Mononuclear cell (primary cell): ENCODE results near the gene ACBD6. TPM values are rescaled to one million over a fixed set of nuclear protein-coding genes. Genes with fewer than 3 reads are reported as not detected.
"Not testable (repeated sequence)": the region's sequence is repeated elsewhere in the genome, so short reads cannot be mapped to it uniquely, and the experiment has no call there.

Experiments used
- H3K27me3 ChIP-seq: 2 replicates; pipeline ENCODE4 v1.6.0; 2011; ENCODE audit warnings: low read length, control low read depth; ENCODE audit not compliant: insufficient read depth
- H3K4me1 ChIP-seq: 2 replicates; pipeline ENCODE4 v1.5.1; 2011; ENCODE audit warnings: mild to moderate bottlenecking, low read length, control low read depth; ENCODE audit not compliant: insufficient read depth
- H3K4me3 ChIP-seq: 2 replicates; pipeline ENCODE4 v1.5.1; 2011; ENCODE audit warnings: mild to moderate bottlenecking, low read length, moderate library complexity
- H3K9me3 ChIP-seq: 2 replicates; pipeline ENCODE4 v1.5.1; 2011; ENCODE audit warnings: low read depth, mild to moderate bottlenecking, control low read depth, low read length
- total RNA-seq: library from RNA; depleted of rRNA; stranded (reverse); fragments of >200 nt; gene quantifications from one replicate; pipeline ENCODE4 v1.2.3, GENCODE V29; 2012

Gene ACBD6, protein sequence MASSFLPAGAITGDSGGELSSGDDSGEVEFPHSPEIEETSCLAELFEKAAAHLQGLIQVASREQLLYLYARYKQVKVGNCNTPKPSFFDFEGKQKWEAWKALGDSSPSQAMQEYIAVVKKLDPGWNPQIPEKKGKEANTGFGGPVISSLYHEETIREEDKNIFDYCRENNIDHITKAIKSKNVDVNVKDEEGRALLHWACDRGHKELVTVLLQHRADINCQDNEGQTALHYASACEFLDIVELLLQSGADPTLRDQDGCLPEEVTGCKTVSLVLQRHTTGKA
- total RNA-seq, result 30.0 TPM

- Histone ChIP-seq H3K4me1 (peaks cover 21% of the 10 kb centered on the region), H3K27me3 (no peaks in the 10 kb centered on the region), H3K9me3 (no peaks in the 10 kb centered on the region), H3K4me3 (peak within 1 kb of the TSS; percentile 82)
These were observed at the start of gene ACBD6 for GRCh38 chr1:180502361-180503279. ACBD6 (minus strand) TSS chr1:180502577; CDS start chr1:180502266, 311 bp downstream.

DNA sequence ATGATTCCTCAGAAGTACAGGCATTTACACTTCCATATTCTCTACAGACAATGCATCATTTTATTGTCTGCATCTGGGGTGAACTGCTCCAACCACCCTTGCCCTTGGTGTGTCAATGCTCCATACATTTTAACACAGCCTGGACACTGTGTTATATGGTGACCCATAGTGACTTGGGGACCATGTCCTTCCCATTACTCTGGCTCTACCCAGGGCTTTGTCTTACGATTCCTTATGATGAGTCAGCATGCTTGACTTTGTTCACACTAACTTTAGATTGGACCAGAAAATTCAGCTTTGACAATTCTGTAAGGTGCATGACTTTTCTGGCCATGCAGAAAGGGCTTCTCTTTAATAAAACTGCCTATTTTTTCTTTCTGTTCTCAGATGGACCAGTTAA is 49.6 kb upstream of the ACBD6 start:
- Histone ChIP-seq H3K4me1 (no peaks in the 10 kb centered on the region), H3K27me3 (no peaks in the 10 kb centered on the region), H3K9me3 (no peaks in the 10 kb centered on the region), H3K4me3 (no peak overlapping the region)

DNA sequence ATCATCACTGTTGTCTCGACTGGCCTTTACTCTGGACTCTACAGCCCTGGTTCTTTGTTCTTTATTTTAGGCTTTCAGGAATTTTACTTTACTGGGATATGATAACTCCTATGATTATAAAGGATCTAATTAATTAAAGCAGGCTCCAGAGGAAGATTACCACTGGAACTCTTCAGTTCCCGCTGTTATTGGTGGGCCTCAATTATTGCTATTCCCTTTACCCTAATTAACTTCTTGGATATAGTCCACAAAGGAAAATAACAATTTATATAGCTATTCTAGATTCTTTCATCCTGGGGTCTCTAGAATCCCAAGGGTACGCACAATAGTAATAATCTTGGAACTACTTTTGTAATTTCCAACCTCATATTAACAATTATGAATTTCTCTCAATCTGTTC is 47.9 kb upstream of the ACBD6 start:
- H3K4me1 ChIP-seq, result no peaks in the 10 kb centered on the region
- no peaks in the 10 kb centered on the region for H3K9me3 ChIP-seq
- H3K4me3 ChIP-seq, result no peak overlapping the region
- H3K27me3 ChIP-seq, result no peaks in the 10 kb centered on the region

GRCh38 chr1:180549770-180550169 is 47.4 kb upstream of the ACBD6 start:
- not testable (repeated sequence) for H3K4me1 ChIP-seq

DNA sequence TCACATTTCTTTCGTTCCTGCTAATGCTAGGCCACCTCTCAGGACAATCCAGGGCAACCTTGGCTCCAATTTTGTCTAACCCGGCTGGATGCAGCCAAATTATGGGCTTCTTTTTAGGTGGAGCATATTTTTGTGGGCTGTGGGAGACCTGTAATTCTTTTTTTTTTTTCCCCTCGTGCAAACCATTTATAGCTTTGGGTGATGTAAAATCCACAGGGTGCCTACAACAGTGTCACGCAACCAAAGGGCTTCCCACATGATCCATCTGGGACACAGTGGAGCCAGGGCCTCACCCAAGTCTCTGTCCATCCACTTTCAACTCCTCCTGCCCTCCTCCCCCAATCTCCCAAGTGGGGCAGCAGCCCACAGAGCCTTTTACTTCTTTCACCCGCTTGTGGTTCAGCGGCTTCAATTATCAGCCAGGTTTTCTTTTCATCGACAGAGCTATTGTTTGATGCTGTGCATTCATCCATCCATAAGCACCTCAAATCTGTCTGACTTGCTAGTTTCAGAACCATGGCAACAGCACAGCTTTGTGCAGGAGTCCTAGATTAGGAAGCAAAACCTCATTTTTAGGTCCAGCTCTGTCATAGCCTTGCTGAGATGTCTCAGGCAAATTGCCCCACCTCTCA is 46.4 kb upstream of the ACBD6 start:
- H3K27me3 ChIP-seq, result no peaks in the 10 kb centered on the region
- H3K4me1 ChIP-seq, result no peaks in the 10 kb centered on the region
- H3K4me3 ChIP-seq, result no peak overlapping the region
- H3K9me3 ChIP-seq, result no peaks in the 10 kb centered on the region

More at GRCh38 chr1:180549770-180550169, 47.4 kb upstream of the ACBD6 start:
- not testable (repeated sequence) for H3K4me3 ChIP-seq, H3K9me3 ChIP-seq, H3K27me3 ChIP-seq

DNA sequence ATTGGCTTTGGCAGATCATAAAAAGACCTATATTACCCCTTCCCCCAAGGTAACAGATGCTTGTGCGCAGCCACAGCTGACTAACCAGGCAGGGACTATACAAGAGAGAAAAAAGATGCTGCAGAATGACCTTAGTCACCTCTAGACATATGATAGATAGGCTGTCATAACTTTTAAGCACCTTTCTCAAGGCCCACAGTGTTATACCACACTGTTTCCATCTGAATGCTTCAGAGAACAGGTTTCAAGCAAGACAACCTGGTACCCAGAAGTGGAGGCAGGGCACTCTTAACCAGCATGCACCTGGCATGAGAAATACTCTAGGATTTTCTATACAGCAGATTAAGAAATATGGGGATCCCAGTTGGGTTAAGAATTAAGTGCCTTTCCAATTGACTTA is 43.6 kb upstream of the ACBD6 start:
- Histone ChIP-seq H3K4me3 (no peak overlapping the region), H3K27me3 (no peaks in the 10 kb centered on the region), H3K9me3 (no peaks in the 10 kb centered on the region), H3K4me1 (no peaks in the 10 kb centered on the region)

DNA sequence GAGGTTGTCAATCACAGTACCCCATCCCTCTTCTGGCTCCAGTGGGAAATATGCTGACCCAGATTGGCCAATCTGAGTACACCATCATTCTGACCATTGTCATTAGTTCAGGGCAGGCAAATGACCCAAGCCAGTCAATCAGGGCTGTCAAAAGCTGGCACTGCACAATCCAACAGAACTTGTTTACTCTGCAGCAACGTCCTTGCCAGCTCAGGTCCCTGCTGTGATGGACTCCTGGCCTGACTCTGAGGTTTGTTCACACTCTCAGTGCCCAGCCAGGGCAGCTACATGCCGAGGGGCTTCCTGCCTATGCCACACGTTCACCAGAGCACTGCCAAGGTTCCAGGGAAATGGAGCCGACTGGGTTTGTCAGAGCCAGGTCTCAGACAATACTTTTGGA is 41.7 kb upstream of the ACBD6 start:
- Histone ChIP-seq H3K27me3 (no peaks in the 10 kb centered on the region), H3K4me3 (no peak overlapping the region), H3K9me3 (no peaks in the 10 kb centered on the region), H3K4me1 (no peaks in the 10 kb centered on the region)

- Histone ChIP-seq H3K27me3 (peaks cover 3% of the 10 kb centered on the region), H3K4me3 (no peak overlapping the region), H3K9me3 (no peaks in the 10 kb centered on the region), H3K4me1 (no peaks in the 10 kb centered on the region)
These were observed 40.4 kb upstream of the ACBD6 start for GRCh38 chr1:180542838-180543145.

DNA sequence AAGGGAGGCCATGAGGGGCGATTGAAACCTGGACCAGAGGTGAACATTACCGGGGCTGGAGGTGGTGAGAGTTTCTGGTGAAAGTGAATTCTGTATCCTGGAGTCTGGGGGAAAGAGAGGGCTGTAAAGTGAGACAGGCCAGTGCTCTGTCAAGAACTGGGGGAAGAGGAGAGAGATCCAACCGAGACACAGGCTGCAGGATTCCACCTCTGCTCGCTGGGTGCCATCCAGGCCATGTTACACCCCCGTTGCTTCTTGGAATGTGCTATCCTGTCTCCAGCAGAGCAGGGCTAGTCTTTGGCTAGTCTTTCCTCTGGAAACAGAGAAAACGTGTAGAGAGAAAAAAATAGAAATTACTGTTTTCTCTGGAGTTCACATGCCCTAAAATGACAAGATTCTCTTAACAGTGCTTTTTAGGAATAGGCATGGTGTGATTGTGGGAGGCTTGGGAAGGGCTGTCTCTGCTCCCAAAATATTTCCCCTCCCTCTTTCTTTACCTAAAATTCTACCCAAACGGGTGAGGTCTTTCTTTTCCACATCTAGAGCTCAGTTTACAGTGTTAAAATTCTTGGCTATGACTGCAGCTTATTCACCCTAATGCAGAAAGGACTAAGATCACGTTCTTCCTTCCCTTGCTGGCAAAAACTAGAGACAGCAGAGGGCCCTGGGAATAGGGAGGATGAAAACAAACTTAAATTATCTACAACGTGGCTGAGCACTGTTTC is 39.9 kb upstream of the ACBD6 start:
- Histone ChIP-seq H3K4me1 (no peaks in the 10 kb centered on the region), H3K9me3 (no peaks in the 10 kb centered on the region), H3K27me3 (peaks cover 3% of the 10 kb centered on the region), H3K4me3 (no peak overlapping the region)

- no peaks in the 10 kb centered on the region for H3K9me3 ChIP-seq
- H3K4me1 ChIP-seq, result no peaks in the 10 kb centered on the region
- H3K4me3 ChIP-seq, result no peak overlapping the region
- H3K27me3 ChIP-seq, result peaks cover 3% of the 10 kb centered on the region
These were observed 38.6 kb upstream of the ACBD6 start for GRCh38 chr1:180540697-180541594.

DNA sequence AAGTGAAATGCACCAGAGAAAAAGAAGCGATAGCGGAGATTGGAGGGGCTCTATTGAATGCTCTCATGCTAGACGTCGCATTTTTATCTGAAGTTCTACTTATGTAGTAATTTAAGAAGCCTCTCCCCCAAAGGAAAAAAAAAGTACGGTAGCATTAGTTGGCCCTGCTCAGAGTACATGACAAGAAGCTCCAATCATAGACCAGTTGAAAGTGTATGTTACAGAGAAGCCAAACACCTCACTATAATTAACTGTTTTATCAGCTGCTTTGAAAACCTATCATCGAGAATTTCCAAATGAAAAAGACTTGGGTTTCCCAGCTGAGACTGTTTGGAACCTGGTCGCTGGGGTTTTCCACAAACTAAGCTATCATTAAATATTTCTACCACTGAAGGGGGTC is 36.8 kb upstream of the ACBD6 start:
- Histone ChIP-seq H3K9me3 (no peaks in the 10 kb centered on the region), H3K4me3 (no peak overlapping the region), H3K27me3 (peaks cover 3% of the 10 kb centered on the region), H3K4me1 (no peaks in the 10 kb centered on the region)

DNA sequence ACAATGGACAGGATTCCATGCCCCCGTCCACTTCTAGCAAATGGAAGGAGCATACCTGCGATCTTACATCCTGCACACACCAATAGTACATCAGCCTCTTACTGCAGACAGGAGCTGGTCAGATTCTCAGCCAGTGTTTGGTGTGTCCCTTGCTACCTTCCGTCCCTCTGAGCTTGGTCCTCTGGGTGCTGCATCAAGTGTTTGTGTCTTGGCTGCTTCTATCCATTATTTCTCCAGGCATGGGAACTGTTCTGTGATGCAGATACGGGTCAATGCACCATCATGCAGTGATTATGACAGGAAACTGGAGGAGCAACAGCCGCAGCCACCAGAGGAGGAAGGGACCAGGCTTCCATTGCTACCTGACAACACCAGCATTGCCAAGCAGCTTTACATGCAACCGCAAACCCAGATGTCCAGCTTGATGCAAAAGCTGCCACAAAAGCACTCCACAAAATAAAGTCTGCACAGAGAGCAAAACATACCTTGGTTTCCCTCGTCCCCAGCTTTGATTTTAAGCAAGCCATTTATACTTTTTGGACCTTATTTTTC is 34.5 kb upstream of the ACBD6 start:
- peaks cover 3% of the 10 kb centered on the region for H3K27me3 ChIP-seq
- H3K4me1 ChIP-seq, result no peaks in the 10 kb centered on the region
- no peak overlapping the region for H3K4me3 ChIP-seq
- no peaks in the 10 kb centered on the region for H3K9me3 ChIP-seq

- no peaks in the 10 kb centered on the region for H3K9me3 ChIP-seq
- no peaks in the 10 kb centered on the region for H3K4me1 ChIP-seq
- peaks cover 3% of the 10 kb centered on the region for H3K27me3 ChIP-seq
- H3K4me3 ChIP-seq, result no peak overlapping the region
These were observed 33.1 kb upstream of the ACBD6 start for GRCh38 chr1:180535418-180535999.

GRCh38 chr1:180534214-180534613 is 31.8 kb upstream of the ACBD6 start:
- no peaks in the 10 kb centered on the region for H3K4me1 ChIP-seq
- H3K27me3 ChIP-seq, result peaks cover 3% of the 10 kb centered on the region
- no peaks in the 10 kb centered on the region for H3K9me3 ChIP-seq
- H3K4me3 ChIP-seq, result no peak overlapping the region
